ENCODE measurements around the gene ETV3L.

GRCh38 chr1:157091186-157091585 is 8.4 kb downstream of the ETV3L start:
- TF ChIP-seq CTCF (conservative IDR thresholded peaks at IDR 0.05) (no peak), ZFX (IDR thresholded peaks at IDR 0.05) (no peak)

Measured in C4-2B (cell line).